OCI-LY3 (cell line): ENCODE measurements around the gene SLC2A11.

Source experiments
- EZH2phosphoT487 ChIP-seq: fragments of 200-600 bp; shearing (Covaris generic); IDR thresholded peaks from 2 replicates; pipeline ENCODE4 v1.6.1; 2018; ENCODE audit warnings: antibody characterized with exemption, mixed run types, low read depth
- TF ChIP-seq, protein P1 (sequence below): fragments of 200-600, 300-600 bp; sonication (generic); IDR thresholded peaks from 2 replicates; pipeline ENCODE4 v1.5.1; 2014; ENCODE audit warnings: antibody characterized with exemption, low read length, low read depth

DNA sequence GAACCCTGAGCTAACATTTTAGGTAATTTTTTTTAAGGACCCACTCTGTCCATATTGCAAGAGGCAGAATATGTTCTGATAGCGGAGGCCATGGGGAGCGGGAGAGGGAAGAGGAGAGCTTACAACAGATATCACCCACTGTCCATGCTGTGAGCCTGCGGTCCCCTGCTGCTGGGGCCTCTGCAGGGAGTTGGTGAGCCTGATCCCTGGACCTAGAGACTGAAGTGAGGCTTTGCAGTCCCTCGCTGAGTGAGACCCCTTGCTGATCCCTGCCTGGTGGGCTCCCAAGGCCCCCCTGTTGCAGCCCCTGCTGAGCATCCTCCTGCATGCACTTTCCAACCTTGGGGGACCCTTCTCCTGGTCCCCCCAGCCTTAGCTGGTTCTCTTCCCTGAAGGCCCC, 49.0 kb downstream of the SLC2A11 start:
- TF ChIP-seq, protein P1, sequence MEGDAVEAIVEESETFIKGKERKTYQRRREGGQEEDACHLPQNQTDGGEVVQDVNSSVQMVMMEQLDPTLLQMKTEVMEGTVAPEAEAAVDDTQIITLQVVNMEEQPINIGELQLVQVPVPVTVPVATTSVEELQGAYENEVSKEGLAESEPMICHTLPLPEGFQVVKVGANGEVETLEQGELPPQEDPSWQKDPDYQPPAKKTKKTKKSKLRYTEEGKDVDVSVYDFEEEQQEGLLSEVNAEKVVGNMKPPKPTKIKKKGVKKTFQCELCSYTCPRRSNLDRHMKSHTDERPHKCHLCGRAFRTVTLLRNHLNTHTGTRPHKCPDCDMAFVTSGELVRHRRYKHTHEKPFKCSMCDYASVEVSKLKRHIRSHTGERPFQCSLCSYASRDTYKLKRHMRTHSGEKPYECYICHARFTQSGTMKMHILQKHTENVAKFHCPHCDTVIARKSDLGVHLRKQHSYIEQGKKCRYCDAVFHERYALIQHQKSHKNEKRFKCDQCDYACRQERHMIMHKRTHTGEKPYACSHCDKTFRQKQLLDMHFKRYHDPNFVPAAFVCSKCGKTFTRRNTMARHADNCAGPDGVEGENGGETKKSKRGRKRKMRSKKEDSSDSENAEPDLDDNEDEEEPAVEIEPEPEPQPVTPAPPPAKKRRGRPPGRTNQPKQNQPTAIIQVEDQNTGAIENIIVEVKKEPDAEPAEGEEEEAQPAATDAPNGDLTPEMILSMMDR = no peak
- no peak for TF ChIP-seq EZH2phosphoT487
